ENCODE measurements around the gene ZBED1.
"Not testable (repeated sequence)": the region's sequence is repeated elsewhere in the genome, so short reads cannot be mapped to it uniquely, and the experiment has no call there.

ZBED1 gene

GRCh38 chrX:2534261-2535021 lies 33.7 kb upstream of the ZBED1 start:
- H3K4me3 Mint-ChIP-seq, DNase-seq, H3K9me3 Mint-ChIP-seq, CTCF ChIA-PET, H3K27ac Mint-ChIP-seq, H3K27me3 Mint-ChIP-seq, H3K36me3 Mint-ChIP-seq, H3K4me1 Mint-ChIP-seq: not testable (repeated sequence)

GRCh38 chrX:2533424-2533823 lies 32.6 kb upstream of the ZBED1 start:
- H3K36me3 Mint-ChIP-seq = no peaks in the 10 kb centered on the region
- H3K27me3 Mint-ChIP-seq = no peaks in the 10 kb centered on the region
- no peak overlapping the region for H3K27ac Mint-ChIP-seq
- no peak for DNase-seq
- H3K4me3 Mint-ChIP-seq = no peak overlapping the region
- no peaks in the 10 kb centered on the region for H3K4me1 Mint-ChIP-seq
- no peaks in the 10 kb centered on the region for H3K9me3 Mint-ChIP-seq
- CTCF ChIA-PET = no interaction called here

- no peaks in the 10 kb centered on the region for H3K4me1 Mint-ChIP-seq
- H3K4me3 Mint-ChIP-seq = no peak overlapping the region
- no peaks in the 10 kb centered on the region for H3K9me3 Mint-ChIP-seq
- DNase-seq = no peak
- H3K27ac Mint-ChIP-seq = no peak overlapping the region
- no peaks in the 10 kb centered on the region for H3K36me3 Mint-ChIP-seq
- H3K27me3 Mint-ChIP-seq = no peaks in the 10 kb centered on the region
- CTCF ChIA-PET = no interaction called here
These were observed 25.6 kb upstream of the ZBED1 start for GRCh38 chrX:2526390-2526789.

GRCh38 chrX:2523911-2524310 lies 23.1 kb upstream of the ZBED1 start:
- Mint-ChIP-seq H3K27me3 (no peaks in the 10 kb centered on the region), H3K4me3 (no peak overlapping the region), H3K36me3 (no peaks in the 10 kb centered on the region), H3K4me1 (no peaks in the 10 kb centered on the region), H3K27ac (no peak overlapping the region), H3K9me3 (no peaks in the 10 kb centered on the region)
- CTCF ChIA-PET = no interaction called here
- no peak for DNase-seq

GRCh38 chrX:2521927-2522386 lies 21.2 kb upstream of the ZBED1 start:
- no peaks in the 10 kb centered on the region for H3K9me3 Mint-ChIP-seq
- H3K27me3 Mint-ChIP-seq = peaks cover 6% of the 10 kb centered on the region
- no peak for DNase-seq
- CTCF ChIA-PET = no interaction called here
- no peaks in the 10 kb centered on the region for H3K4me1 Mint-ChIP-seq
- H3K36me3 Mint-ChIP-seq = no peaks in the 10 kb centered on the region
- no peak overlapping the region for H3K4me3 Mint-ChIP-seq
- no peak overlapping the region for H3K27ac Mint-ChIP-seq

- no peaks in the 10 kb centered on the region for H3K36me3 Mint-ChIP-seq
- no peak for DNase-seq
- H3K4me3 Mint-ChIP-seq = no peak overlapping the region
- H3K9me3 Mint-ChIP-seq = no peaks in the 10 kb centered on the region
- CTCF ChIA-PET = no interaction called here
- H3K27ac Mint-ChIP-seq = no peak overlapping the region
- H3K27me3 Mint-ChIP-seq = peaks cover 11% of the 10 kb centered on the region
- no peaks in the 10 kb centered on the region for H3K4me1 Mint-ChIP-seq
These were observed 20.5 kb upstream of the ZBED1 start for GRCh38 chrX:2521092-2521926.

GRCh38 chrX:2520539-2520938 lies 19.8 kb upstream of the ZBED1 start:
- Mint-ChIP-seq H3K4me1 (no peaks in the 10 kb centered on the region), H3K36me3 (no peaks in the 10 kb centered on the region), H3K9me3 (no peaks in the 10 kb centered on the region), H3K4me3 (no peak overlapping the region), H3K27me3 (peaks cover 11% of the 10 kb centered on the region), H3K27ac (no peak overlapping the region)
- CTCF ChIA-PET = no interaction called here
- no peak for DNase-seq

- H3K36me3 Mint-ChIP-seq, H3K4me1 Mint-ChIP-seq, H3K4me3 Mint-ChIP-seq, CTCF ChIA-PET, H3K9me3 Mint-ChIP-seq, DNase-seq, H3K27ac Mint-ChIP-seq: not testable (repeated sequence)
- peaks cover 11% of the 10 kb centered on the region for H3K27me3 Mint-ChIP-seq
These were observed 18.9 kb upstream of the ZBED1 start for GRCh38 chrX:2519638-2520037.

- Mint-ChIP-seq H3K4me1 (no peaks in the 10 kb centered on the region), H3K27me3 (peaks cover 11% of the 10 kb centered on the region), H3K36me3 (no peaks in the 10 kb centered on the region), H3K4me3 (no peak overlapping the region), H3K9me3 (no peaks in the 10 kb centered on the region), H3K27ac (no peak overlapping the region)
- CTCF ChIA-PET = no interaction called here
- no peak for DNase-seq
These were observed 16.3 kb upstream of the ZBED1 start for GRCh38 chrX:2517055-2517454.

- CTCF ChIA-PET = no interaction called here
- H3K9me3 Mint-ChIP-seq = no peaks in the 10 kb centered on the region
- no peaks in the 10 kb centered on the region for H3K4me1 Mint-ChIP-seq
- H3K27ac Mint-ChIP-seq = no peak overlapping the region
- no peak for DNase-seq
- H3K27me3 Mint-ChIP-seq = peaks cover 11% of the 10 kb centered on the region
- H3K36me3 Mint-ChIP-seq = no peaks in the 10 kb centered on the region
- no peak overlapping the region for H3K4me3 Mint-ChIP-seq
These were observed 15.8 kb upstream of the ZBED1 start for GRCh38 chrX:2516623-2517022.

GRCh38 chrX:2514131-2514530 lies 13.4 kb upstream of the ZBED1 start:
- Mint-ChIP-seq H3K9me3 (no peaks in the 10 kb centered on the region), H3K4me3 (no peak overlapping the region), H3K27me3 (peaks cover 11% of the 10 kb centered on the region), H3K36me3 (no peaks in the 10 kb centered on the region), H3K4me1 (no peaks in the 10 kb centered on the region), H3K27ac (no peak overlapping the region)
- no peak for DNase-seq
- CTCF ChIA-PET = no interaction called here

GRCh38 chrX:2513121-2513664 lies 12.4 kb upstream of the ZBED1 start:
- Mint-ChIP-seq H3K36me3 (no peaks in the 10 kb centered on the region), H3K4me1 (no peaks in the 10 kb centered on the region), H3K4me3 (no peak overlapping the region), H3K27me3 (peaks cover 17% of the 10 kb centered on the region), H3K9me3 (no peaks in the 10 kb centered on the region), H3K27ac (no peak overlapping the region)
- DNase-seq = no peak
- CTCF ChIA-PET = no interaction called here

- CTCF ChIA-PET = no interaction called here
- no peak for DNase-seq
- no peaks in the 10 kb centered on the region for H3K36me3 Mint-ChIP-seq
- peaks cover 12% of the 10 kb centered on the region for H3K27me3 Mint-ChIP-seq
- no peaks in the 10 kb centered on the region for H3K4me1 Mint-ChIP-seq
- H3K9me3 Mint-ChIP-seq = no peaks in the 10 kb centered on the region
- no peak overlapping the region for H3K27ac Mint-ChIP-seq
- no peak overlapping the region for H3K4me3 Mint-ChIP-seq
These were observed 11.7 kb upstream of the ZBED1 start for GRCh38 chrX:2512501-2512900.

- Mint-ChIP-seq H3K27me3 (peaks cover 8% of the 10 kb centered on the region), H3K4me1 (no peaks in the 10 kb centered on the region), H3K9me3 (no peaks in the 10 kb centered on the region), H3K36me3 (no peaks in the 10 kb centered on the region), H3K4me3 (no peak overlapping the region), H3K27ac (no peak overlapping the region)
- no peak for DNase-seq
- CTCF ChIA-PET = no interaction called here
These were observed 10.6 kb upstream of the ZBED1 start for GRCh38 chrX:2511326-2511725.

All from activated naive CD4-positive, alpha-beta T cell treated with anti-CD3 and anti-CD28 coated beads, Interleukin-2, amount 10 ng/mL, durations not matched to agents 7 days and 5 days (primary cell).